Measurements from ENCODE around the gene CST11.
A peak's percentile ranks its signal among the peaks of the same experiment; 100 is the strongest.

CST11 gene

GRCh38 chr20:23410916-23411695 lies 41.6 kb downstream of the CST11 start:
- no peak for DNase-seq (ENCODE audit: low spot score)
- in situ Hi-C loops (cut with MboI; ENCODE audit: low pct_unique_long_range_greater_than_20kb, low sequenced_read_pairs, unreplicated experiment), result no loop called here
- no peak for TF ChIP-seq CTCF (IDR thresholded peaks at IDR 0.05; ENCODE audit: extremely low read depth, insufficient read depth, missing control alignments)

GRCh38 chr20:23409800-23410199 lies 42.9 kb downstream of the CST11 start:
- in situ Hi-C loops (cut with MboI; ENCODE audit: low pct_unique_long_range_greater_than_20kb, low sequenced_read_pairs, unreplicated experiment), result no loop called here
- no peak for DNase-seq (ENCODE audit: low spot score)
- no peak for TF ChIP-seq CTCF (IDR thresholded peaks at IDR 0.05; ENCODE audit: extremely low read depth, insufficient read depth, missing control alignments)

GRCh38 chr20:23408957-23409356 lies 43.7 kb downstream of the CST11 start:
- no peak for DNase-seq (ENCODE audit: low spot score)
- in situ Hi-C loops (cut with MboI; ENCODE audit: low pct_unique_long_range_greater_than_20kb, low sequenced_read_pairs, unreplicated experiment), result no loop called here

GRCh38 chr20:23407781-23408464 lies 44.8 kb downstream of the CST11 start:
- in situ Hi-C loops (cut with MboI; ENCODE audit: low pct_unique_long_range_greater_than_20kb, low sequenced_read_pairs, unreplicated experiment), result no loop called here
- DNase-seq (ENCODE audit: low spot score), result peak; percentile 34
- no peak for TF ChIP-seq CTCF (IDR thresholded peaks at IDR 0.05; ENCODE audit: extremely low read depth, insufficient read depth, missing control alignments)

More at GRCh38 chr20:23408957-23409356, 43.7 kb downstream of the CST11 start:
- no peak for TF ChIP-seq CTCF (IDR thresholded peaks at IDR 0.05; ENCODE audit: extremely low read depth, insufficient read depth, missing control alignments)

GRCh38 chr20:23406880-23407279 lies 45.8 kb downstream of the CST11 start:
- TF ChIP-seq CTCF (IDR thresholded peaks at IDR 0.05; ENCODE audit: extremely low read depth, insufficient read depth, missing control alignments), result no peak
- DNase-seq (ENCODE audit: low spot score), result no peak
- in situ Hi-C loops (cut with MboI; ENCODE audit: low pct_unique_long_range_greater_than_20kb, low sequenced_read_pairs, unreplicated experiment), result no loop called here

DNA sequence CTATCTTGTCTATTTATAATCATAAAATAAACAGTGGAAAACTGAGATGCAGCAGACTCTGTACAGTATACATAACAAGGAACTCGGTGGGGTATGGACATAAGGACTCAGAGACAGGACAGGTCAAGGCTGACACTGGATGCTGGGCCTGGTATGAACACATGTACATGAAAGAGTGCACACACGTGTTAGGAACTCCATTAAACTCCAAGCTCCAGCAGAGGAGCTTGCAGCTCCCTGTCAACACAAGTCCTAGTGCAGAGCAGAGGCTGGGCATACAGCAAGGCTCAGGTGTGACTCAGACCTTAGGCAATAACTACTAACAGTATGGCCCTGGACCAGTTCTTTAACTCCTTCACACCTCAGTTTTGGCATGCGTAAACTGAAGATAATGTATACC lies 48.5 kb downstream of the CST11 start:
- in situ Hi-C loops (cut with MboI; ENCODE audit: low pct_unique_long_range_greater_than_20kb, low sequenced_read_pairs, unreplicated experiment), result no loop called here
- no peak for TF ChIP-seq CTCF (IDR thresholded peaks at IDR 0.05; ENCODE audit: extremely low read depth, insufficient read depth, missing control alignments)
- no peak for DNase-seq (ENCODE audit: low spot score)
